PC-9 (cell line): Measurements from ENCODE around the gene PGS1. TPM values are rescaled to one million over a fixed set of nuclear protein-coding genes. Genes with fewer than 3 reads are reported as not detected.

Experiments
- BruUV-seq: library from RNA; stranded (reverse); fragments of 400-500 nt; replicated peaks from 2 replicates; lab custom pipeline; 2021; lab: Mats Ljungman, UMichigan
- CTCF ChIA-PET: fragments of 300-600 bp; sonication (Branson Sonifier 250); formaldehyde crosslinking; loops from one replicate; lab custom pipeline; 2022; ENCODE audit warnings: antibody characterized with exemption; lab: Charles Lee
- POLR2A ChIA-PET: fragments of 300-600 bp; sonication (Branson Sonifier 250); formaldehyde crosslinking; loops from one replicate; lab custom pipeline; 2022; ENCODE audit warnings: antibody characterized with exemption; ENCODE audit not compliant: unreplicated experiment; lab: Charles Lee
- DNase-seq, 2 experiments: peaks; one replicate each; pipeline versions ENCODE4 v3.0.0 to v3.0.0-alpha.2; 2015 to 2022; ENCODE audit warnings: mixed read lengths in 1 of 2
- H2AFZ ChIP-seq: fragments of 200-600 bp; sonication (generic); 2 replicates; pipeline ENCODE4 v1.8.1; 2017; ENCODE audit warnings: antibody characterized with exemption
- H3F3A ChIP-seq: fragments of 200-600 bp; sonication (generic); 2 replicates; pipeline ENCODE4 v1.8.1; 2017; ENCODE audit warnings: antibody characterized with exemption, mild to moderate bottlenecking, low read depth; ENCODE audit not compliant: insufficient read depth
- H3K27ac ChIP-seq: fragments of 200-600 bp; sonication (generic); 2 replicates; pipeline ENCODE4 v1.6.1; 2016; ENCODE audit warnings: mixed run types
- H3K27me3 ChIP-seq: fragments of 200-600 bp; sonication (generic); 2 replicates; pipeline ENCODE4 v1.6.1; 2016; ENCODE audit warnings: low read depth, mixed run types; ENCODE audit not compliant: insufficient read depth
- H3K36me3 ChIP-seq: fragments of 200-600 bp; sonication (generic); 2 replicates; pipeline ENCODE4 v1.6.1; 2016; ENCODE audit warnings: low read depth, mixed run types
- H3K4me1 ChIP-seq: fragments of 200-600 bp; sonication (generic); replicated peaks from 2 replicates; pipeline ENCODE4 v1.6.1; 2016; ENCODE audit warnings: mixed run types; ENCODE audit not compliant: insufficient read depth
- H3K4me2 ChIP-seq: fragments of 200-600 bp; sonication (generic); 2 replicates; pipeline ENCODE4 v1.6.1; 2017; ENCODE audit warnings: mixed run types
- H3K4me3 ChIP-seq: fragments of 200-600 bp; sonication (generic); 2 replicates; pipeline ENCODE4 v1.6.1; 2016; ENCODE audit warnings: mixed run types
- H3K79me2 ChIP-seq: fragments of 200-600 bp; sonication (generic); 2 replicates; pipeline ENCODE4 v1.6.1; 2017; ENCODE audit warnings: low read depth, mixed run types
- H3K9me2 ChIP-seq: fragments of 200-600 bp; sonication (generic); 2 replicates; pipeline ENCODE4 v1.8.1; 2017; ENCODE audit warnings: mild to moderate bottlenecking; ENCODE audit not compliant: insufficient read depth
- H3K9me3 ChIP-seq: fragments of 200-600 bp; sonication (generic); 2 replicates; pipeline ENCODE4 v1.8.1; 2016; ENCODE audit warnings: low read depth; ENCODE audit not compliant: insufficient read depth
- H4K20me1 ChIP-seq: fragments of 200-600 bp; sonication (generic); 2 replicates; pipeline ENCODE4 v1.8.1; 2017; ENCODE audit not compliant: insufficient read depth
- CTCF ChIP-seq: fragments of 200-600 bp; sonication (generic); conservative IDR thresholded peaks from 2 replicates; pipeline ENCODE4 v1.6.1; 2017; ENCODE audit warnings: mixed run types, antibody characterized with exemption, mild to moderate bottlenecking, moderate library complexity
- EZH2 ChIP-seq: fragments of 200-600 bp; sonication (generic); IDR thresholded peaks from 2 replicates; pipeline ENCODE4 v1.8.0; 2017; ENCODE audit warnings: antibody characterized with exemption, low read depth
- intact Hi-C: fragments of 100-400 bp; cut with micrococcal nuclease; formaldehyde crosslinking; loops from one replicate; pipeline ENCODE4 v1.10.0; 2022; ENCODE audit not compliant: unreplicated experiment
- total RNA-seq: library from RNA; stranded (reverse); gene quantifications from 2 replicates; pipeline ENCODE4 v1.2.3, GENCODE V29; 2021

Gene PGS1
- total RNA-seq, 1 experiment from 2014 or later, result 40.2 TPM

GRCh38 chr17:78441271-78441971, 63.0 kb downstream of the PGS1 start:
- H3K79me2 ChIP-seq, result no peaks in the 10 kb centered on the region
- H3K27me3 ChIP-seq, result no peaks in the 10 kb centered on the region
- H3K4me1 ChIP-seq, result no peaks in the 10 kb centered on the region
- H3K4me3 ChIP-seq, result no peak overlapping the region
- no peak overlapping the region for H2AFZ ChIP-seq
- intact Hi-C loops, result no loop called here
- no peak for DNase-seq
- TF ChIP-seq EZH2 (no peak), CTCF (no peak)
- H3K27ac ChIP-seq, result no peak overlapping the region
- H3K9me3 ChIP-seq, result no peaks in the 10 kb centered on the region
- H3K36me3 ChIP-seq, result no peaks in the 10 kb centered on the region
- no peaks in the 10 kb centered on the region for H3F3A ChIP-seq
- no peaks in the 10 kb centered on the region for H3K9me2 ChIP-seq
- ChIA-PET POLR2A (no interaction called here), CTCF (no interaction called here)
- no peak overlapping the region for H3K4me2 ChIP-seq
- no peaks in the 10 kb centered on the region for H4K20me1 ChIP-seq
- BruUV-seq, result no TSS peak

- CTCF ChIA-PET, result no interaction called here
- no TSS peak for BruUV-seq
- Histone ChIP-seq H3K27ac (no peak overlapping the region), H3F3A (no peaks in the 10 kb centered on the region), H3K27me3 (no peaks in the 10 kb centered on the region), H2AFZ (no peak overlapping the region), H4K20me1 (no peaks in the 10 kb centered on the region), H3K4me1 (no peaks in the 10 kb centered on the region), H3K9me2 (no peaks in the 10 kb centered on the region), H3K36me3 (no peaks in the 10 kb centered on the region), H3K4me2 (no peak overlapping the region), H3K9me3 (no peaks in the 10 kb centered on the region), H3K79me2 (no peaks in the 10 kb centered on the region), H3K4me3 (no peak overlapping the region)
- POLR2A ChIA-PET, result no interaction called here
- no peak for DNase-seq
- TF ChIP-seq CTCF, result no peak
- no peak for TF ChIP-seq EZH2
- intact Hi-C loops, result no loop called here
Observed at GRCh38 chr17:78442648-78443218, 64.3 kb downstream of the PGS1 start.

GRCh38 chr17:78444392-78444791, 65.9 kb downstream of the PGS1 start:
- no peaks in the 10 kb centered on the region for H3F3A ChIP-seq
- H3K4me2 ChIP-seq, result no peak overlapping the region
- no peaks in the 10 kb centered on the region for H3K27me3 ChIP-seq
- no peak overlapping the region for H2AFZ ChIP-seq
- no peak for DNase-seq
- POLR2A ChIA-PET, result no interaction called here
- no peak for TF ChIP-seq EZH2
- TF ChIP-seq CTCF, result no peak
- H3K9me2 ChIP-seq, result no peaks in the 10 kb centered on the region
- no peaks in the 10 kb centered on the region for H4K20me1 ChIP-seq
- intact Hi-C loops, result loop anchor here (2.0 kb wide), 1 partner anchor 264 kb away; no protein-coding TSS in a partner anchor
- H3K27ac ChIP-seq, result no peak overlapping the region
- no peaks in the 10 kb centered on the region for H3K36me3 ChIP-seq
- H3K4me3 ChIP-seq, result no peak overlapping the region
- H3K9me3 ChIP-seq, result no peaks in the 10 kb centered on the region
- no peaks in the 10 kb centered on the region for H3K4me1 ChIP-seq
- CTCF ChIA-PET, result no interaction called here
- BruUV-seq, result no TSS peak
- no peaks in the 10 kb centered on the region for H3K79me2 ChIP-seq
